HepG2 (cell line): ENCODE measurements around the gene TMEM120A. TPM values are rescaled to one million over a fixed set of nuclear protein-coding genes. Genes with fewer than 3 reads are reported as not detected.

Source experiments
- MAZ ChIP-seq, 2 experiments: sonication (generic) in 1 of 2; formaldehyde crosslinking in 1 of 2; IDR thresholded peaks; 2 replicates each; pipeline versions ENCODE4 v1.5.0 to v1.6.1; 2012 to 2020; ENCODE audit warnings: low read depth in 2 of 2, mild to moderate bottlenecking in 2 of 2, borderline replicate concordance in 1 of 2, improper control_type of control experiment in 1 of 2, low read length in 1 of 2, missing genetic modification reagents in 1 of 2, moderate library complexity in 1 of 2
- ZBTB38 ChIP-seq: sonication (generic); formaldehyde crosslinking; IDR thresholded peaks from 2 replicates; pipeline ENCODE4 v1.5.1; 2020; ENCODE audit warnings: mild to moderate bottlenecking, missing genetic modification reagents
- ZNF629 ChIP-seq: sonication (generic); formaldehyde crosslinking; conservative IDR thresholded peaks from 2 replicates; pipeline ENCODE4 v1.5.0; 2020; ENCODE audit warnings: missing genetic modification reagents
- polyA plus RNA-seq, 8 experiments: library from polyadenylated mRNA; depleted of rRNA in 3 of 8; stranded (reverse) in 7 of 8; unstranded in 1 of 8; fragments of >200 nt; fragmentation: Illumina TruSeq in 4 of 8; extraction: Trizol in 4 of 8; gene quantifications; 2 replicates each; pipeline versions ENCODE4 v1.2.1 to v1.2.3, GENCODE V29; 2011 to 2016; ENCODE audit warnings: low read depth in 4 of 8, missing spikeins in 1 of 8, mixed read lengths in 1 of 8; ENCODE audit not compliant: insufficient read depth in 1 of 8
- total RNA-seq, 5 experiments: library from RNA; depleted of rRNA; stranded (reverse); fragments of >200 nt; fragmentation: Illumina TruSeq; extraction: Trizol; gene quantifications; 2 replicates each; pipeline ENCODE4 v1.2.3, GENCODE V29; 2016; ENCODE audit warnings: low read depth in 1 of 5
- TF ChIP-seq, protein P1 (sequence below): sonication (generic); formaldehyde crosslinking; IDR thresholded peaks from 2 replicates; pipeline ENCODE4 v1.4.0; 2020; ENCODE audit warnings: missing genetic modification reagents
- TF ChIP-seq, protein P2 (sequence below): sonication (generic); formaldehyde crosslinking; IDR thresholded peaks from 2 replicates; pipeline ENCODE4 v1.4.0; 2020; ENCODE audit warnings: mild to moderate bottlenecking, missing genetic modification reagents

TMEM120A gene
- total and polyA plus RNA-seq, 2 of the 13 experiments (the other 11 are each of a cell fraction or from before 2014, with no cell fraction given): 40.3 to 102 TPM

DNA sequence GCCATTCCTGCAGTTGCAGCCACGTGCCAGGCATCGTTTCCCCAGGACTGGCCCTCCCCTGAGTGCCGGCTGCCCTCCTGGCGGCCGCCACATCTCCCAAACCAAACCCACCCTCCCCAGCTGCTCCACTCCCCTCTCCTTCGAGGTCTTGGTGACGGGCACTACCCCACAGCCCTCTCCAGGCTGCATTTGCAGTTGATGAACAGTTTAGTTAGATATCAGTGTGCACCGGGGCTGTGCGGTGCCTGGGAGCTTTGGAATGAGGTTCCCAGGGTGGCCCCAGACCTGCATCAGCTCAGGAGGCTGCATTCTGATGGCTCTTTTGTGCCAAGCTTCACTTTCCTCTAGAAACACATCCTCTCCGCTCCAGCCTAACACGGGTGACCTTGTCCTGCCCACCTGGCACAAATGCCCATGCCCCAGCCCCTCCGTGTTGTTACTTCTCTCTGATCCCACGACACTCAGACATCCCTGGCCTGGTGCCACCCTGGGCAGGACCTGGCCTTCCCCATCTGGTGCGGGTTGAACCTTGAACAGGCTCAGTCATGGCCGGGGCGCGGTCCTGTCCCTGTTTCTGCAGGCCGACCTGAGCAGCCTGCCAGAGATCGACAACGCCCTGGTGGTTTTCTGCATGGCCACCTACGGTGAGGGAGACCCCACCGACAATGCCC lies 14.5 kb downstream of the TMEM120A start (continued):
- TF ChIP-seq, protein P1, sequence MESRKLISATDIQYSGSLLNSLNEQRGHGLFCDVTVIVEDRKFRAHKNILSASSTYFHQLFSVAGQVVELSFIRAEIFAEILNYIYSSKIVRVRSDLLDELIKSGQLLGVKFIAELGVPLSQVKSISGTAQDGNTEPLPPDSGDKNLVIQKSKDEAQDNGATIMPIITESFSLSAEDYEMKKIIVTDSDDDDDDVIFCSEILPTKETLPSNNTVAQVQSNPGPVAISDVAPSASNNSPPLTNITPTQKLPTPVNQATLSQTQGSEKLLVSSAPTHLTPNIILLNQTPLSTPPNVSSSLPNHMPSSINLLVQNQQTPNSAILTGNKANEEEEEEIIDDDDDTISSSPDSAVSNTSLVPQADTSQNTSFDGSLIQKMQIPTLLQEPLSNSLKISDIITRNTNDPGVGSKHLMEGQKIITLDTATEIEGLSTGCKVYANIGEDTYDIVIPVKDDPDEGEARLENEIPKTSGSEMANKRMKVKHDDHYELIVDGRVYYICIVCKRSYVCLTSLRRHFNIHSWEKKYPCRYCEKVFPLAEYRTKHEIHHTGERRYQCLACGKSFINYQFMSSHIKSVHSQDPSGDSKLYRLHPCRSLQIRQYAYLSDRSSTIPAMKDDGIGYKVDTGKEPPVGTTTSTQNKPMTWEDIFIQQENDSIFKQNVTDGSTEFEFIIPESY (CRISPR knock-in tag): peak; percentile 99
- TF ChIP-seq ZBTB38 (CRISPR knock-in tag) (peak; percentile 99), ZNF629 (CRISPR knock-in tag) (no peak), MAZ (IDR thresholded peaks at IDR 0.05; ENCODE audit: borderline replicate concordance, low read depth, low read length) (no peak), MAZ (CRISPR knock-in tag; IDR thresholded peaks at IDR 0.05; ENCODE audit: low read depth) (no peak)
- TF ChIP-seq, protein P2, sequence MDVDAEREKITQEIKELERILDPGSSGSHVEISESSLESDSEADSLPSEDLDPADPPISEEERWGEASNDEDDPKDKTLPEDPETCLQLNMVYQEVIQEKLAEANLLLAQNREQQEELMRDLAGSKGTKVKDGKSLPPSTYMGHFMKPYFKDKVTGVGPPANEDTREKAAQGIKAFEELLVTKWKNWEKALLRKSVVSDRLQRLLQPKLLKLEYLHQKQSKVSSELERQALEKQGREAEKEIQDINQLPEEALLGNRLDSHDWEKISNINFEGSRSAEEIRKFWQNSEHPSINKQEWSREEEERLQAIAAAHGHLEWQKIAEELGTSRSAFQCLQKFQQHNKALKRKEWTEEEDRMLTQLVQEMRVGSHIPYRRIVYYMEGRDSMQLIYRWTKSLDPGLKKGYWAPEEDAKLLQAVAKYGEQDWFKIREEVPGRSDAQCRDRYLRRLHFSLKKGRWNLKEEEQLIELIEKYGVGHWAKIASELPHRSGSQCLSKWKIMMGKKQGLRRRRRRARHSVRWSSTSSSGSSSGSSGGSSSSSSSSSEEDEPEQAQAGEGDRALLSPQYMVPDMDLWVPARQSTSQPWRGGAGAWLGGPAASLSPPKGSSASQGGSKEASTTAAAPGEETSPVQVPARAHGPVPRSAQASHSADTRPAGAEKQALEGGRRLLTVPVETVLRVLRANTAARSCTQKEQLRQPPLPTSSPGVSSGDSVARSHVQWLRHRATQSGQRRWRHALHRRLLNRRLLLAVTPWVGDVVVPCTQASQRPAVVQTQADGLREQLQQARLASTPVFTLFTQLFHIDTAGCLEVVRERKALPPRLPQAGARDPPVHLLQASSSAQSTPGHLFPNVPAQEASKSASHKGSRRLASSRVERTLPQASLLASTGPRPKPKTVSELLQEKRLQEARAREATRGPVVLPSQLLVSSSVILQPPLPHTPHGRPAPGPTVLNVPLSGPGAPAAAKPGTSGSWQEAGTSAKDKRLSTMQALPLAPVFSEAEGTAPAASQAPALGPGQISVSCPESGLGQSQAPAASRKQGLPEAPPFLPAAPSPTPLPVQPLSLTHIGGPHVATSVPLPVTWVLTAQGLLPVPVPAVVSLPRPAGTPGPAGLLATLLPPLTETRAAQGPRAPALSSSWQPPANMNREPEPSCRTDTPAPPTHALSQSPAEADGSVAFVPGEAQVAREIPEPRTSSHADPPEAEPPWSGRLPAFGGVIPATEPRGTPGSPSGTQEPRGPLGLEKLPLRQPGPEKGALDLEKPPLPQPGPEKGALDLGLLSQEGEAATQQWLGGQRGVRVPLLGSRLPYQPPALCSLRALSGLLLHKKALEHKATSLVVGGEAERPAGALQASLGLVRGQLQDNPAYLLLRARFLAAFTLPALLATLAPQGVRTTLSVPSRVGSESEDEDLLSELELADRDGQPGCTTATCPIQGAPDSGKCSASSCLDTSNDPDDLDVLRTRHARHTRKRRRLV (CRISPR knock-in tag): no peak
